Measurements from ENCODE around the gene TRIM44. TPM values are rescaled to one million over a fixed set of nuclear protein-coding genes. Genes with fewer than 3 reads are reported as not detected.
A peak's percentile ranks its signal among the peaks of the same experiment; 100 is the strongest.

Gene TRIM44
- total RNA-seq, 2 donors from 2014 or later, result 30.6 to 33.2 TPM

- peak; percentile 16 for TF ChIP-seq POLR2AphosphoS5 (IDR thresholded peaks at IDR 0.05)
- TF ChIP-seq CTCF (IDR thresholded peaks at IDR 0.05), result no peak
- WGBS, result 20% methylated on average over 1 of the region's 1 CpG
- H3K27ac ChIP-seq, result no peak overlapping the region
- no peaks in the 10 kb centered on the region for H3K27me3 ChIP-seq (replicated peaks; ENCODE audit: insufficient read depth)
- no peaks in the 10 kb centered on the region for H3K4me1 ChIP-seq (replicated peaks)
- DNase-seq (ENCODE audit: low spot score), result no peak
- no peaks in the 10 kb centered on the region for H3K36me3 ChIP-seq
- no peak overlapping the region for H3K4me3 ChIP-seq
- intact Hi-C loops (cut with DNase I), result no loop called here
- H3K9me3 ChIP-seq, result no peaks in the 10 kb centered on the region
Observed at GRCh38 chr11:35761899-35762298, 99.3 kb downstream of the TRIM44 start.

- H3K27ac ChIP-seq, result no peak overlapping the region
- 86% methylated on average over 1 of the region's 1 CpG for WGBS
- no peak overlapping the region for H3K4me3 ChIP-seq
- H3K4me1 ChIP-seq (replicated peaks), result no peaks in the 10 kb centered on the region
- no peaks in the 10 kb centered on the region for H3K36me3 ChIP-seq
- no peak for DNase-seq (ENCODE audit: low spot score)
- H3K9me3 ChIP-seq, result no peaks in the 10 kb centered on the region
- intact Hi-C loops (cut with DNase I), result no loop called here
- TF ChIP-seq CTCF (IDR thresholded peaks at IDR 0.05) (no peak), POLR2AphosphoS5 (IDR thresholded peaks at IDR 0.05) (no peak), POLR2A (IDR thresholded peaks at IDR 0.05) (no peak)
- no peaks in the 10 kb centered on the region for H3K27me3 ChIP-seq (replicated peaks; ENCODE audit: insufficient read depth)
Observed at GRCh38 chr11:35763301-35763700, 100.7 kb downstream of the TRIM44 start.

DNA sequence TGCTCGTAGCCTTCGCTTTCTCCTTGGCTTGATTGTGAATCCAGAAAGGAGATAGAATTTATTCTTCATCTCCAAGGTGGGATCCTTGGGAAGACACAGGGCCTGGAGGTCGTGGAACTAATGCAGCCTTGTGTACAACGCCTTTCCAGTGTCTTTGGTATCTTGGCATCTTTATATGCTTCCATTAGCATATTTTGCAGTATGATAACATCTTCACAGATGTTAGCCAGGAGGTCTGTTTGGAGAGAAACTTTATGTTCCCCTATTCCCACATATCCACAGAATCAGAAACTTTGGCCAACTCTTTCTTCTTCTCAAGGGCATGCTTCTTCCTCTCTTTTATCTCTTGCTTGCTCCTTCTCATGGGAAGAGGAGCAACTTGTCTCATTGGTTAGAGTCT, 101.2 kb downstream of the TRIM44 start:
- no peak for DNase-seq (ENCODE audit: low spot score)
- Histone ChIP-seq H3K4me3 (no peak overlapping the region), H3K36me3 (no peaks in the 10 kb centered on the region), H3K27ac (no peak overlapping the region), H3K9me3 (no peaks in the 10 kb centered on the region), H3K27me3 (replicated peaks; ENCODE audit: insufficient read depth) (no peaks in the 10 kb centered on the region), H3K4me1 (replicated peaks) (no peaks in the 10 kb centered on the region)
- WGBS, result 57% methylated on average over 4 of the region's 4 CpGs
- TF ChIP-seq POLR2A (IDR thresholded peaks at IDR 0.05) (no peak), CTCF (IDR thresholded peaks at IDR 0.05) (no peak), POLR2AphosphoS5 (IDR thresholded peaks at IDR 0.05) (no peak)
- intact Hi-C loops (cut with DNase I), result no loop called here

- no peaks in the 10 kb centered on the region for H3K36me3 ChIP-seq
- TF ChIP-seq POLR2AphosphoS5 (IDR thresholded peaks at IDR 0.05), result no peak
- TF ChIP-seq POLR2A (IDR thresholded peaks at IDR 0.05), result no peak
- TF ChIP-seq CTCF (IDR thresholded peaks at IDR 0.05), result no peak
- H3K4me1 ChIP-seq (replicated peaks), result no peaks in the 10 kb centered on the region
- no peaks in the 10 kb centered on the region for H3K9me3 ChIP-seq
- no peak overlapping the region for H3K4me3 ChIP-seq
- intact Hi-C loops (cut with DNase I), result no loop called here
- DNase-seq (ENCODE audit: low spot score), result no peak
- H3K27me3 ChIP-seq (replicated peaks; ENCODE audit: insufficient read depth), result no peaks in the 10 kb centered on the region
- H3K27ac ChIP-seq, result no peak overlapping the region
- WGBS, result 74% methylated on average over 6 of the region's 6 CpGs
Observed at GRCh38 chr11:35764417-35764816, 101.8 kb downstream of the TRIM44 start.

DNA sequence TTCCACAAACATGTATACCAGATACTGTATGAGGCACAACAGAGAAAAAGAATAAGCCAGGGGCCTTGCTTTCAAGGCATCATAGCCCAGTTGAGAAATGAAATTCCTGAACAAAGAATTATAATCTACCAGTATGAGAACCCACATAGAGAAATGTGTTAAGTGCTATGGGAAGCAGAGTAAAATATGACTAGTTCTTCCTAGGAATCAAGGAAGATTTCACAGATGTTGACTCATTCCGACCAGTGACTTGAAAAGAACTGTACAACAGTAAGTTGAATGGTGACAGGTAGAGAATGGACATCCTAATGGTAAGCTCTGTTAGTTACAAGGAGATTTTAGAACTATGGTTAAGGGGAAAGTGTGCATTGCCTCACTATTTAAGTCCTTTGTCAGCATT, 102.6 kb downstream of the TRIM44 start:
- intact Hi-C loops (cut with DNase I), result no loop called here
- H3K27ac ChIP-seq, result no peak overlapping the region

More for the DNA sequence above, 102.6 kb downstream of the TRIM44 start:
- Histone ChIP-seq H3K4me1 (replicated peaks) (no peaks in the 10 kb centered on the region), H3K27me3 (replicated peaks; ENCODE audit: insufficient read depth) (no peaks in the 10 kb centered on the region), H3K36me3 (no peaks in the 10 kb centered on the region), H3K4me3 (no peak overlapping the region), H3K9me3 (no peaks in the 10 kb centered on the region)
- no peak for TF ChIP-seq POLR2A (IDR thresholded peaks at IDR 0.05)
- TF ChIP-seq CTCF (IDR thresholded peaks at IDR 0.05), result no peak
- no peak for TF ChIP-seq POLR2AphosphoS5 (IDR thresholded peaks at IDR 0.05)
- WGBS, result 83% methylated on average over 1 of the region's 1 CpG
- no peak for DNase-seq (ENCODE audit: low spot score)
